ENCODE results near the gene FAM199X. TPM values are rescaled to one million over a fixed set of nuclear protein-coding genes. Genes with fewer than 3 reads are reported as not detected.

FAM199X gene
- total RNA-seq, 1 experiment from 2014 or later: 19.1 TPM

GRCh38 chrX:104134583-104135261 lies 31.5 kb upstream of the FAM199X start:
- no peak for TF ChIP-seq CTCF (IDR thresholded peaks at IDR 0.05; ENCODE audit: insufficient read depth in 1 of 2, low read depth in 1 of 2, low read length in 1 of 2, severe bottlenecking in 1 of 2, unreplicated experiment in 1 of 2)
- Mint-ChIP-seq H3K4me3 (ENCODE audit: unreplicated experiment) (no peak overlapping the region), H3K27me3 (ENCODE audit: insufficient read depth, unreplicated experiment) (no peaks in the 10 kb centered on the region), H3K4me1 (ENCODE audit: low read depth, unreplicated experiment) (no peaks in the 10 kb centered on the region), H3K9me3 (ENCODE audit: unreplicated experiment) (no peaks in the 10 kb centered on the region), H3K36me3 (ENCODE audit: insufficient read depth, unreplicated experiment) (no peaks in the 10 kb centered on the region), H3K27ac (ENCODE audit: unreplicated experiment) (no peak overlapping the region)
- POLR2A ChIA-PET: no interaction called here
- CTCF ChIA-PET: no interaction called here
- intact Hi-C loops (cut with micrococcal nuclease; ENCODE audit: unreplicated experiment): no loop called here
- H3K27me3 ChIP-seq (replicated peaks; ENCODE audit: control insufficient read depth, insufficient read depth, low read length): no peaks in the 10 kb centered on the region
- H3K4me1 ChIP-seq: no peaks in the 10 kb centered on the region
- no peaks in the 10 kb centered on the region for H3K36me3 ChIP-seq (ENCODE audit: control insufficient read depth, insufficient read depth, low read length)
- no peak overlapping the region for H3K4me3 ChIP-seq (ENCODE audit: low read depth, low read length)
- H3K9me3 ChIP-seq: no peaks in the 10 kb centered on the region
- BruUV-seq (replicated peaks): no TSS peak
- DNase-seq: no peak

GRCh38 chrX:104135677-104136076 lies 30.6 kb upstream of the FAM199X start:
- no TSS peak for BruUV-seq (replicated peaks)
- no peak overlapping the region for H3K4me3 Mint-ChIP-seq (ENCODE audit: unreplicated experiment)
- Histone ChIP-seq H3K36me3 (ENCODE audit: control insufficient read depth, insufficient read depth, low read length) (no peaks in the 10 kb centered on the region), H3K9me3 (no peaks in the 10 kb centered on the region), H3K4me3 (ENCODE audit: low read depth, low read length) (no peak overlapping the region), H3K27me3 (replicated peaks; ENCODE audit: control insufficient read depth, insufficient read depth, low read length) (no peaks in the 10 kb centered on the region), H3K4me1 (no peaks in the 10 kb centered on the region)
- H3K27me3 Mint-ChIP-seq (ENCODE audit: insufficient read depth, unreplicated experiment): no peaks in the 10 kb centered on the region
- CTCF ChIA-PET: no interaction called here
- intact Hi-C loops (cut with micrococcal nuclease; ENCODE audit: unreplicated experiment): loop anchor here (1.0 to 2.0 kb wide), 3 partner anchors 22 to 290 kb away; no protein-coding TSS in a partner anchor
- H3K27ac Mint-ChIP-seq (ENCODE audit: unreplicated experiment): no peak overlapping the region
- no peaks in the 10 kb centered on the region for H3K36me3 Mint-ChIP-seq (ENCODE audit: insufficient read depth, unreplicated experiment)
- no peak for DNase-seq
- TF ChIP-seq CTCF (IDR thresholded peaks at IDR 0.05; ENCODE audit: insufficient read depth in 1 of 2, low read depth in 1 of 2, low read length in 1 of 2, severe bottlenecking in 1 of 2, unreplicated experiment in 1 of 2): no peak
- POLR2A ChIA-PET: no interaction called here
- H3K4me1 Mint-ChIP-seq (ENCODE audit: low read depth, unreplicated experiment): no peaks in the 10 kb centered on the region
- H3K9me3 Mint-ChIP-seq (ENCODE audit: unreplicated experiment): no peaks in the 10 kb centered on the region

GRCh38 chrX:104136241-104137019 lies 29.8 kb upstream of the FAM199X start:
- no peaks in the 10 kb centered on the region for H3K4me1 Mint-ChIP-seq (ENCODE audit: low read depth, unreplicated experiment)
- no peaks in the 10 kb centered on the region for H3K9me3 Mint-ChIP-seq (ENCODE audit: unreplicated experiment)
- intact Hi-C loops (cut with micrococcal nuclease; ENCODE audit: unreplicated experiment): loop anchor here (1.0 to 2.0 kb wide), 3 partner anchors 23 to 291 kb away; no protein-coding TSS in a partner anchor
- ChIA-PET CTCF (no interaction called here), POLR2A (no interaction called here)
- no peaks in the 10 kb centered on the region for H3K36me3 ChIP-seq (ENCODE audit: control insufficient read depth, insufficient read depth, low read length)
- peak overlapping the region; percentile 30; the same call in 1 of the 2 replicates for H3K4me3 ChIP-seq (ENCODE audit: low read depth, low read length)
- no peaks in the 10 kb centered on the region for H3K27me3 Mint-ChIP-seq (ENCODE audit: insufficient read depth, unreplicated experiment)
- H3K27ac Mint-ChIP-seq (ENCODE audit: unreplicated experiment): no peak overlapping the region
- BruUV-seq (replicated peaks): no TSS peak
- H3K9me3 ChIP-seq: no peaks in the 10 kb centered on the region
- no peaks in the 10 kb centered on the region for H3K36me3 Mint-ChIP-seq (ENCODE audit: insufficient read depth, unreplicated experiment)
- peak; percentile 64 to 72 for DNase-seq
- H3K4me3 Mint-ChIP-seq (ENCODE audit: unreplicated experiment): peak overlapping the region; percentile 68
- no peaks in the 10 kb centered on the region for H3K4me1 ChIP-seq
- TF ChIP-seq CTCF (IDR thresholded peaks at IDR 0.05; ENCODE audit: insufficient read depth in 1 of 2, low read depth in 1 of 2, low read length in 1 of 2, severe bottlenecking in 1 of 2, unreplicated experiment in 1 of 2): peak; percentile 44 to 56
- no peaks in the 10 kb centered on the region for H3K27me3 ChIP-seq (replicated peaks; ENCODE audit: control insufficient read depth, insufficient read depth, low read length)
